Kidney epithelial cell (primary cell): ENCODE measurements around the gene ESRRB. TPM values are rescaled to one million over a fixed set of nuclear protein-coding genes. Genes with fewer than 3 reads are reported as not detected.

Experiments
- DNase-seq: peaks from one replicate; pipeline ENCODE4 v3.0.0-alpha.2; 2010; ENCODE audit warnings: low read depth
- H3K27me3 ChIP-seq: 2 replicates; pipeline ENCODE4 v1.6.0; 2011; ENCODE audit warnings: low read length; ENCODE audit not compliant: control insufficient read depth, insufficient read depth
- H3K36me3 ChIP-seq: 2 replicates; pipeline ENCODE4 v1.5.1; 2011; ENCODE audit warnings: low read length; ENCODE audit not compliant: control insufficient read depth, insufficient read depth
- H3K4me3 ChIP-seq: 2 replicates; pipeline ENCODE4 v1.5.1; 2011; ENCODE audit warnings: low read depth, mild to moderate bottlenecking, control low read depth, low read length
- total RNA-seq: library from RNA; depleted of rRNA; stranded (reverse); fragments of >200 nt; gene quantifications from 2 replicates; pipeline ENCODE4 v1.2.3, GENCODE V29; 2015
- TF ChIP-seq, protein P1 (sequence below): IDR thresholded peaks from 2 replicates; pipeline ENCODE4 v1.5.1; 2011; ENCODE audit warnings: mild to moderate bottlenecking, moderate library complexity, low read length, control low read depth, inconsistent platforms; ENCODE audit not compliant: insufficient read depth, poor library complexity, severe bottlenecking

The ESRRB gene
- total RNA-seq, 1 donor from 2014 or later = not detected

DNA sequence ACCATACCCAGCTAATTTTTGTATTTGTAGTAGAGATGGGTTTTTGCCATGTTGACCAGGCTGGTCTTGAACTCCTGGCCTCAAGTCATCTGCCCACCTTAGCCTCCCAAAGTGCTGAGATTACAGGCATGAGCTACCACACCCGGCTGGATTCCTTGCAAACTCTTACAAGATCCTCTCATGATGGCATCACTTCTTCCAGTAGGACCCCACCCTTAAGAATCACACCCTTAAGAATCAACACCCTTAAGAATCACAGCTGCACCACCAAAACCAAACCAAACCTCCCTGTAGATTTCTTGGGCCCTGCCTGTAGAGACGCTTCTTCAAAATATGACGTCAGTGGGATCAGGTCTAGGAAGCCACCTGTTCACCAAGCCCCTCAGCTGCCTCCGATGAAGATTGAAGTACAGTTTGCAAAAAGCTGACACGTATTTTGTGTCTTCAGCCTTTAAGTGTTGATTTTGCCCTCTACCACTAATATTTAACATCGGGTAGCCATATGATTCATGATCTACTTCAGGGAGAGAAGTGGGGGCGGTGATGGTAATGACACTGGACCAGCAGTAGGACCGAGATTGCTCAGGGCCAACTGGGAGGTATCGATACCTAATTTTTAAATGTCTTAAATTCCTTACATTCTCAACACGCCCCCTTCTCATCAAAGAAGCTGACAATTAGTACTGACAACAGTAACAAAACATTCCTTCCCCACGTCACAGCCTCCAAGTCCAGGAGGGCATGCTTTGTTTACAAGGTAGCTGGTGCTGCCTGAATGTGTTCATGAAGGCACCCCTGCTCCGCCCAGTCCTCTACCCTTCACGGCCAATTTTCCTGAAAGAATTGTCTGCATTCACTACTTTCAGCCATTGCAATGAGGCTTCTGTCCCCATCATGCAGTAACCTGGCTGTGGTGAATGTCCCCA lies 57.2 kb downstream of the ESRRB start:
- H3K4me3 ChIP-seq = no peak overlapping the region
- DNase-seq = no peak
- H3K36me3 ChIP-seq = no peaks in the 10 kb centered on the region
- peaks cover 6% of the 10 kb centered on the region for H3K27me3 ChIP-seq
- TF ChIP-seq, protein P1, sequence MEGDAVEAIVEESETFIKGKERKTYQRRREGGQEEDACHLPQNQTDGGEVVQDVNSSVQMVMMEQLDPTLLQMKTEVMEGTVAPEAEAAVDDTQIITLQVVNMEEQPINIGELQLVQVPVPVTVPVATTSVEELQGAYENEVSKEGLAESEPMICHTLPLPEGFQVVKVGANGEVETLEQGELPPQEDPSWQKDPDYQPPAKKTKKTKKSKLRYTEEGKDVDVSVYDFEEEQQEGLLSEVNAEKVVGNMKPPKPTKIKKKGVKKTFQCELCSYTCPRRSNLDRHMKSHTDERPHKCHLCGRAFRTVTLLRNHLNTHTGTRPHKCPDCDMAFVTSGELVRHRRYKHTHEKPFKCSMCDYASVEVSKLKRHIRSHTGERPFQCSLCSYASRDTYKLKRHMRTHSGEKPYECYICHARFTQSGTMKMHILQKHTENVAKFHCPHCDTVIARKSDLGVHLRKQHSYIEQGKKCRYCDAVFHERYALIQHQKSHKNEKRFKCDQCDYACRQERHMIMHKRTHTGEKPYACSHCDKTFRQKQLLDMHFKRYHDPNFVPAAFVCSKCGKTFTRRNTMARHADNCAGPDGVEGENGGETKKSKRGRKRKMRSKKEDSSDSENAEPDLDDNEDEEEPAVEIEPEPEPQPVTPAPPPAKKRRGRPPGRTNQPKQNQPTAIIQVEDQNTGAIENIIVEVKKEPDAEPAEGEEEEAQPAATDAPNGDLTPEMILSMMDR = no peak

DNA sequence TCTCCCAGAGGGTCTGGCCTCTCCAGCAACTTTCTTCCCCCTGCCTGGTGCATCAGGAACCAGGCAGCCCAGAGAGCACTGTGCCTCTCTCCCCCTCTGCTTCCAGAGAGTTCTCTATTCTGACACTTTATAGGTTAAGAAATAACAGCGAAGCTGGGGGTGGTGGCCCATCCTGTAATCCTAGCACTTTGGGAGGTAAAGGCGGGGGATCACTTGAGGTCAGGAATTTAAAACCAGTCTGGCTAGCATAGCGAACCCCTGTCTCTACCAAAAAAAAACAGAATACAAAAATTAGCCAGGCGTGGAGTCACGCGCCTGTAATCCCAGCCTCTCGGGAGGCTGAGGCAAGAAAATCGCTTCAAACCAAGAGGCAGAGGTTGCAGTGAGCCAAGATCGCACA lies 58.3 kb downstream of the ESRRB start:
- no peak for DNase-seq
- TF ChIP-seq, protein P1 = no peak
- Histone ChIP-seq H3K36me3 (no peaks in the 10 kb centered on the region), H3K4me3 (no peak overlapping the region), H3K27me3 (peaks cover 6% of the 10 kb centered on the region)

DNA sequence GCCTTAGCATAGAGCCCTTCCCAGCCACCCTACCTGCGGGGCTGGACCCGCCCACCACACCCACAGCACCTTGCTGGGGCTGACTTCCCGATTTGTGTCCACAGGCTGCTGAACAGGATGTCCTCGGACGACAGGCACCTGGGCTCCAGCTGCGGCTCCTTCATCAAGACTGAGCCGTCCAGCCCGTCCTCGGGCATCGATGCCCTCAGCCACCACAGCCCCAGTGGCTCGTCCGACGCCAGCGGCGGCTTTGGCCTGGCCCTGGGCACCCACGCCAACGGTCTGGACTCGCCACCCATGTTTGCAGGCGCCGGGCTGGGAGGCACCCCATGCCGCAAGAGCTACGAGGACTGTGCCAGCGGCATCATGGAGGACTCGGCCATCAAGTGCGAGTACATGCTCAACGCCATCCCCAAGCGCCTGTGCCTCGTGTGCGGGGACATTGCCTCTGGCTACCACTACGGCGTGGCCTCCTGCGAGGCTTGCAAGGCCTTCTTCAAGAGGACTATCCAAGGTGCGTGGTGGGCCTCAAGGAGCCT lies 63.4 kb downstream of the ESRRB start:
- Histone ChIP-seq H3K4me3 (no peak overlapping the region), H3K36me3 (no peaks in the 10 kb centered on the region), H3K27me3 (peaks cover 6% of the 10 kb centered on the region)
- TF ChIP-seq, protein P1 = no peak
- DNase-seq = no peak

DNA sequence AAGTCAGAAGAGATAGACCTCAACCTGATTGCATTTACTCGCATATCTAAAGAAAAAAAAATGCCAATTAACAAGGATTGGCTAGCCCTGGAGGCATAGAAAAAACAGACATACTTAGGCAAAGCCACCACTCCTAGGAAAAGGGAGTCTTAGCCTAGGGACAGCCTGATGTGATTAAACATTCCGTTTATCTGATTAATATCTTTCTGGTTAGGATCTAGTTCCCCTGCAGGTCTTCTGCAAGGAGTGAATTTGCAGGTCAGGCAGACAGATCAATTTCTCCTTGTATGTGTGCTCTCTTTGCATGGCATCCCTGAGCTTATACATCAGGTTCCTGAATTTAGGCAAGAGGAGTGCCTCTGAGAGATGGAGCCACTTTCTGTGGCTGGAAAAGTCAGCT lies 70.5 kb downstream of the ESRRB start:
- TF ChIP-seq, protein P1 = no peak
- no peak for DNase-seq
- no peaks in the 10 kb centered on the region for H3K36me3 ChIP-seq
- H3K27me3 ChIP-seq = peaks cover 4% of the 10 kb centered on the region
- no peak overlapping the region for H3K4me3 ChIP-seq

DNA sequence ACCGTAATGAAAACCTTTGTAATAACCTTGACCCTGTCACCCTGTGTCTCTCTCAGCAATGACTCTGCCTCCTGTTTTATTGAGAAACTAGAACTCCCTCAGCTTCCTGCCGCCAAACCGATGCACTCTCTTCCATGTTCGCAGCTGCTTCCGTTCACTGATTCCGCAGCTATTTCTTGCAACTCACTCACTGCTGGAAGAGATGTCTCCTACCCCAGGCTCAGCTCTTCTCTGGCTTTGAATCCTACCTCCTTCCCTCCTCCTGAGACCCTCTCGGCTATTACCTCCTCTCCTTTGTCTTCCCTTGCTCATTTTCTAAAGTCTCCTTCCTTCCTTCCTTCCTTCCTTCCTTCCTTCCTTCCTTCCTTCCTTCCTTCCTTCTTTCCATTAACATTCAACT lies 71.0 kb downstream of the ESRRB start:
- Histone ChIP-seq H3K4me3 (no peak overlapping the region), H3K27me3 (peaks cover 4% of the 10 kb centered on the region), H3K36me3 (no peaks in the 10 kb centered on the region)
- TF ChIP-seq, protein P1 = no peak
- DNase-seq = no peak
